ENCODE results near the gene SKA3. TPM values are rescaled to one million over a fixed set of nuclear protein-coding genes. Genes with fewer than 3 reads are reported as not detected.

The SKA3 gene
- total RNA-seq, 1 experiment from 2014 or later: 18.9 TPM

GRCh38 chr13:21109168-21109567 lies 67.2 kb downstream of the SKA3 start:
- no peaks in the 10 kb centered on the region for H3K36me3 ChIP-seq (ENCODE audit: low read depth)
- ChIA-PET POLR2A (ENCODE audit: unreplicated experiment) (no interaction called here), CTCF (no interaction called here)
- H3K27ac ChIP-seq: no peak overlapping the region
- H3K79me2 ChIP-seq (ENCODE audit: low read depth): no peaks in the 10 kb centered on the region
- H3F3A ChIP-seq (ENCODE audit: insufficient read depth, low read depth): no peaks in the 10 kb centered on the region; the same call in 1 of the 2 replicates
- intact Hi-C loops (cut with micrococcal nuclease; ENCODE audit: unreplicated experiment): no loop called here
- TF ChIP-seq EZH2 (IDR thresholded peaks at IDR 0.05; ENCODE audit: low read depth) (no peak), CTCF (conservative IDR thresholded peaks at IDR 0.05) (no peak)
- no peak overlapping the region for H2AFZ ChIP-seq
- no peaks in the 10 kb centered on the region for H3K9me3 ChIP-seq (ENCODE audit: insufficient read depth, low read depth)
- H3K4me1 ChIP-seq (replicated peaks; ENCODE audit: insufficient read depth): no peaks in the 10 kb centered on the region
- no peak for DNase-seq
- BruUV-seq (replicated peaks): no TSS peak
- no peaks in the 10 kb centered on the region for H3K27me3 ChIP-seq (ENCODE audit: insufficient read depth, low read depth)
- H3K4me3 ChIP-seq: no peak overlapping the region
- H3K4me2 ChIP-seq: no peak overlapping the region
- H3K9me2 ChIP-seq (ENCODE audit: insufficient read depth): no peaks in the 10 kb centered on the region
- no peaks in the 10 kb centered on the region for H4K20me1 ChIP-seq (ENCODE audit: insufficient read depth)

DNA sequence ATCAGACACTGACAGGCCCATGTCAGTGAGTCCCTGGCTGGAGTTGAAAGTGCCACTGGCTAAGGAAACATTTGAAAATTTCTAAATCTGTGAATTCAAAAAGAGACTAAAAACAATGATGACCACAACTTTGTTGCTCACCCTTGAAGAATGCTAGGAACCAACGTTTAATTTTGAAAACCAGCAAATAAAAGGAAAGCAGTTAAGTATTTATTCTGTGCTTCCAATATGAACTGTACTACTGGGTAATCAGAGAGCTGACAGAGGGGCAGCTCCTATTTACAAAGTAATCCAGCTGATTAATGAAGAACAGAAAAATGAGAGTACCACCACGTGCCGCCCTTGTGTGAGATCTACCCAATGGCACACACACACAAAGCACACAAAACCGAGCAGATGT lies 70.3 kb downstream of the SKA3 start:
- Histone ChIP-seq H4K20me1 (ENCODE audit: insufficient read depth) (no peaks in the 10 kb centered on the region), H3K79me2 (ENCODE audit: low read depth) (no peaks in the 10 kb centered on the region), H2AFZ (no peak overlapping the region), H3K27ac (no peak overlapping the region), H3K36me3 (ENCODE audit: low read depth) (no peaks in the 10 kb centered on the region), H3K9me2 (ENCODE audit: insufficient read depth) (no peaks in the 10 kb centered on the region), H3K4me3 (no peak overlapping the region), H3K27me3 (ENCODE audit: insufficient read depth, low read depth) (no peaks in the 10 kb centered on the region), H3K9me3 (ENCODE audit: insufficient read depth, low read depth) (no peaks in the 10 kb centered on the region), H3K4me2 (no peak overlapping the region), H3K4me1 (replicated peaks; ENCODE audit: insufficient read depth) (no peaks in the 10 kb centered on the region), H3F3A (ENCODE audit: insufficient read depth, low read depth) (no peaks in the 10 kb centered on the region; the same call in 1 of the 2 replicates)
- POLR2A ChIA-PET (ENCODE audit: unreplicated experiment): no interaction called here
- no TSS peak for BruUV-seq (replicated peaks)
- CTCF ChIA-PET: no interaction called here
- no peak for DNase-seq
- intact Hi-C loops (cut with micrococcal nuclease; ENCODE audit: unreplicated experiment): no loop called here
- no peak for TF ChIP-seq EZH2 (IDR thresholded peaks at IDR 0.05; ENCODE audit: low read depth)
- TF ChIP-seq CTCF (conservative IDR thresholded peaks at IDR 0.05): no peak

DNA sequence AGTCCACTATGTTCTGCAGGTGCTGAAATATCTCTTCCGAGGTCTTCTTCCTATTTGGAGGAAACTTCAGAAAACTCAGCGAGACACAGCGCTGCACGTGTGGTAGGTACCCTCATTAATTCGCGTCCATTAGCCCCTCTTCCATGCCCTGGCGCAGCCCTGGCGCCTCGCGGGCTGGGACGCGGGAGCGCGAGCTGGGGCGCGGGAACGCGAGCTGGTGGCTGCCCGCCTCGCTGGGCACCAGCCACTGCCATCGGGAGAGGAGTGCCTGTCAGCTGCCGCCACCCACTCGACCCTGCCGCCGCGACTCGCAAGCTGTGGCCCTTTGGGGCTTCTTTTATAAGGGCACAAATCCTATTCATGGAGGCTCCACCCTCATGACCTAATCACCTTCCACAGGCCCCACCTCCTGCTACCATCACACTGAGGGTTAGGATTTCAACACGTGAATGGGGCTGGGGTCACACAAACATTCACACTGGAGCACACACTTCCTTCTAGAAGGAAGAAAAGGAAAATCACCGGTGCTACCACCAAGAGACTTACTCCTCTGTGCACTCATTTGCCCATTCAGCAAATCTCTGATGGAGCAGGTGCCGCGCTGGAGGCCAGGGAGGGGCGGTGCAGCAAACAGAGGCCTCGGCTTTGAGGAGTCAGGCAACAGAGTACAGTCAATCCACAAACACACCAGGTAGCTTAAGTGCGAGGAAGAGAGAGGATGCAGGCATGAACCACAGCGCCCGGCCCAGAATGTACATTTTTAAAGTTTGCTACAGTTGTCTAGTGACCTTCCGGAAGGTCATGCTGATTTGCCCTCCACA lies 71.9 kb downstream of the SKA3 start:
- CTCF ChIA-PET: no interaction called here
- TF ChIP-seq CTCF (conservative IDR thresholded peaks at IDR 0.05) (no peak), EZH2 (IDR thresholded peaks at IDR 0.05; ENCODE audit: low read depth) (no peak)
- no peak overlapping the region for H3K4me3 ChIP-seq
- H4K20me1 ChIP-seq (ENCODE audit: insufficient read depth): no peaks in the 10 kb centered on the region
- no peak overlapping the region for H2AFZ ChIP-seq
- H3K9me2 ChIP-seq (ENCODE audit: insufficient read depth): no peaks in the 10 kb centered on the region
- no peak for DNase-seq
- no peaks in the 10 kb centered on the region; the same call in 1 of the 2 replicates for H3F3A ChIP-seq (ENCODE audit: insufficient read depth, low read depth)
- POLR2A ChIA-PET (ENCODE audit: unreplicated experiment): no interaction called here
- BruUV-seq (replicated peaks): no TSS peak
- no peaks in the 10 kb centered on the region for H3K27me3 ChIP-seq (ENCODE audit: insufficient read depth, low read depth)
- no peaks in the 10 kb centered on the region for H3K9me3 ChIP-seq (ENCODE audit: insufficient read depth, low read depth)
- H3K4me2 ChIP-seq: no peak overlapping the region
- no peak overlapping the region for H3K27ac ChIP-seq
- no peaks in the 10 kb centered on the region for H3K4me1 ChIP-seq (replicated peaks; ENCODE audit: insufficient read depth)
- no peaks in the 10 kb centered on the region for H3K79me2 ChIP-seq (ENCODE audit: low read depth)
- no peaks in the 10 kb centered on the region for H3K36me3 ChIP-seq (ENCODE audit: low read depth)
- intact Hi-C loops (cut with micrococcal nuclease; ENCODE audit: unreplicated experiment): no loop called here

Other genes starting within 250 kb of the SKA3 start
- 12.3 and 15.2 TPM in 2 replicates for gene LATS2, start 115.0 kb downstream of the SKA3 start, total RNA-seq (2021)
- gene SAP18, start 36.4 kb downstream of the SKA3 start, total RNA-seq (2021): 130 and 135 TPM in 2 replicates
- gene MRPL57, start 106 bp upstream of the SKA3 start, total RNA-seq (2021): 11.0 TPM in 2 replicates